ENCODE measurements around the gene ATP2A2.

The ATP2A2 gene

DNA sequence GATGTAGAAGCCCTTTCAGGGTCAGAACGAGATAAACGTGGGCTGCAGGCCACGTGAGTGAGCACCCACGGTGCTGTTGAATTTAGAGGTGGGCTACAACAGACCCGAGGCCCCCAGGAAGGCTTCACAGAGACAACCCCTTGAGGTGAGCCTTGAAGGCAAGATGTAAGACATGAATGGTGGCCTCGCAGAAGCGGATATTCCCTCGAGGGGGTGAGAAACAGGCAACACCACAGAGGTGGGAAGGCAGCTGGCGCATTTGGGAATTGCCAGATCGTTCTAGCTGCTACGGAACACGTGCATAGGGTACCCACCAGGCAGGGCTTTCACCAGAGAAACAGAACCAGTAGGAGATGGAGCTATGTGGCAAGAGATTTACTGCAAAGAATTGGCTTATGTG is 22.6 kb upstream of the ATP2A2 start:
- H3K4me1 ChIP-seq (ENCODE audit: control insufficient read depth, insufficient read depth, low read length, poor library complexity, severe bottlenecking), result no peaks in the 10 kb centered on the region
- no peaks in the 10 kb centered on the region for H3K27me3 ChIP-seq (replicated peaks; ENCODE audit: control insufficient read depth, insufficient read depth, low read length, poor library complexity, severe bottlenecking)
- no peaks in the 10 kb centered on the region for H3K9me3 ChIP-seq (ENCODE audit: control insufficient read depth, low read length)
- no peak for DNase-seq
- H3K4me3 ChIP-seq (ENCODE audit: insufficient read depth, low read depth, low read length, poor library complexity, severe bottlenecking), result no peak overlapping the region
- H3K36me3 ChIP-seq (ENCODE audit: control insufficient read depth, insufficient read depth, low read length), result no peaks in the 10 kb centered on the region
- no peak overlapping the region for H3K27ac ChIP-seq (ENCODE audit: insufficient read depth, low read length, poor library complexity, severe bottlenecking)

DNA sequence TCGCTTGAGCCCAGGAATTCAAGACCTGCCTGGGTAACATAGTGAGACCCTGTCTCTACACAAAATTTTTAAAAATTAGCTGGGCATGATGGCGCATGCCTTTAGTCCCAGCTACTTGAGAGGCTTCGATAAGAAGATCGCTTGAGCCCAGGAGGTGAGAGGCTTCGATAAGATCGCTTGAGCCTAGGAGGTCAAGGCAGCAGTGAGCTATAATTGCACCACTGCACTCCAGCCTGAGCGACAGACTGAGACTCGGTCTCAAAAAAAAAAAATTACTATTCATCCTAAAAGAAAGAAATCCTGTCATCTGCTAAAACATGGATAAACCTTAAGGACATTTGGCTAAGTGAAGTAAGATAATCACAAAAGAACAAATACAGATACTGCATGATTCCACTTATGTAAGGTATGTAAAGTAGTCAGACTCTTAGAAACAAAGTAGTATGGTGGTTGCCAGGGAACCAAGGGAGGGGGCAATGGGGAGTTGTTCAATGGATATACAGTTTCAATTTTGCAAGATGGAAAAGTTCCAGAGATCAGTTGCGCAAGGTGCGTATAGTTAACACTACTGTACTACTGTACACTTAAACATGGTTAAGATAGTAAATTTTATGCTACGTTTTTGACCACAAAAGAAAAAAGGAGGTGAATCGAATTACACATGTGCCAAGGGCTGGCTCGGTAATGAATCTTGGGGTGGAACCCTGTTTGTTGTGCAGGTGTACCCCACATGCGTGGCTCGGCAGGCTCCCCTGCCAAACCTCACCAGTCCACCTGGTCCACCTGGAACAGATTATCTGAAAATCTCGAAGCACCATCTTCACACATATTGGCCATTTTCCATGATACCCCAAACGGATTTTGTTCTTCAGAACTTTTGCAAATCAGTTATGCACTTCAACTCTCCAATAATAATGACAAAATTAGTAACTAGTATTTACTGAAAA is 18.3 kb upstream of the ATP2A2 start:
- Histone ChIP-seq H3K36me3 (ENCODE audit: control insufficient read depth, insufficient read depth, low read length) (no peaks in the 10 kb centered on the region), H3K9me3 (ENCODE audit: control insufficient read depth, low read length) (no peaks in the 10 kb centered on the region)
- no peak for DNase-seq

DNA sequence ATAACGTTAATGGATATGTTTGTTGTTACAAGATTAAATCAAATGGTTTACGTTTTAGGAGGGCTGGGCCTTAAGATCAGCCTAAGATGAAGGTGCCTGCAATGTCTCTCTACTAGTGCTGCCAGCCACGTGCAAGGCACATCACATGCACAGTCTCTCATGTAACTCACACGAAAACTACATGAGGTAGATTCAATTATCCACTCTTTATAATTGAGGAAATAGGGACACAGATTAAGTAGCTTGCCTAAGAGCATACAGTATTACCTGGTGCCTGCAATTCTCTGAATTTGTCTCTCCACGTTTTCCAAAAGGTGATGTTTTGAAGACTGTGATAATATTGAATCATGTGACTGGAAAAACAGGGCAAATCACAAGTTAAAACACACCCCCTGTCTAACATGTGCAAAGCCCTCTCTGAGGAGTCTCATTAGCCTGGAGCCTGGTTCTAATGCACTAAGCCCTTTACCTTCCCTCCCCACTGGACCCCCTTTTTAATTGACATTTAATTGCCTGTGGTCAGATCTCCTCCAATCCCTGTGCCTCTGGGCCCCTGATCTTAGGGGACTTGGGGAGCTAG is 14.6 kb upstream of the ATP2A2 start:
- Histone ChIP-seq H3K9me3 (ENCODE audit: control insufficient read depth, low read length) (no peaks in the 10 kb centered on the region), H3K36me3 (ENCODE audit: control insufficient read depth, insufficient read depth, low read length) (no peaks in the 10 kb centered on the region), H3K4me1 (ENCODE audit: control insufficient read depth, insufficient read depth, low read length, poor library complexity, severe bottlenecking) (no peaks in the 10 kb centered on the region), H3K27ac (ENCODE audit: insufficient read depth, low read length, poor library complexity, severe bottlenecking) (no peak overlapping the region), H3K4me3 (ENCODE audit: insufficient read depth, low read depth, low read length, poor library complexity, severe bottlenecking) (no peak overlapping the region), H3K27me3 (replicated peaks; ENCODE audit: control insufficient read depth, insufficient read depth, low read length, poor library complexity, severe bottlenecking) (no peaks in the 10 kb centered on the region)
- no peak for DNase-seq

More for the DNA sequence above, 18.3 kb upstream of the ATP2A2 start:
- Histone ChIP-seq H3K4me1 (ENCODE audit: control insufficient read depth, insufficient read depth, low read length, poor library complexity, severe bottlenecking) (no peaks in the 10 kb centered on the region), H3K27ac (ENCODE audit: insufficient read depth, low read length, poor library complexity, severe bottlenecking) (no peak overlapping the region), H3K4me3 (ENCODE audit: insufficient read depth, low read depth, low read length, poor library complexity, severe bottlenecking) (no peak overlapping the region), H3K27me3 (replicated peaks; ENCODE audit: control insufficient read depth, insufficient read depth, low read length, poor library complexity, severe bottlenecking) (no peaks in the 10 kb centered on the region)

DNA sequence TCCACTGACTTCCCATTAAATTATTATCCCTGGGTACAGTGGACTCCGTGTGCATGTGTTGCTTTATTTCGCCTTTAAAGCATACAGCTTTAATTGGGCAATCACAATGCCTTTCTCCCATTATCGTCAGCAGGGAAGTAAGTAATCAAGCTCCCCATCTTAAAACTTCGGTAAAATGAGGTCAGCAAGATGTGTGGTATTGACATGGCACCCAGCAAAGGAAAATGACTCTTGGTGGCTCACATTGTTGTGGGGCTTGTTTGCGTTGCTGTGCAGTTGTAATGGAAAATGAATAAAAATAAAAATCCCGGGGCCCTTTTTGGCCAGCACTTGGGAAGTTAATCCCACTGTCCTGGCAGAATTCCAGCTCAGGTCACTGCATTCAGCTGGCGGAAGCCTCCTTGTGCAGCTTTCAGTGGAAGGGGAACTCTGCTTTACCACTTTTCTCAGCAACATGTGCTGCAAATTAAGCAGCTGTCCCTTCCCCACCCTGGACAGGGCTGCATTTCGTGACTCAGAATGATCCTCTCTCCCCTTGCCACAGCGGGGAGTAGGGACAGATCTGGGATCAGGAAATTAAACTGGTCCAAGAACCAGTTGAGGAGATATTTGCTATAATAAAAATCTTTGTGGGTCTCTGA is 13.9 kb upstream of the ATP2A2 start:
- no peak for DNase-seq
- Histone ChIP-seq H3K27ac (ENCODE audit: insufficient read depth, low read length, poor library complexity, severe bottlenecking) (no peak overlapping the region), H3K4me1 (ENCODE audit: control insufficient read depth, insufficient read depth, low read length, poor library complexity, severe bottlenecking) (no peaks in the 10 kb centered on the region)

DNA sequence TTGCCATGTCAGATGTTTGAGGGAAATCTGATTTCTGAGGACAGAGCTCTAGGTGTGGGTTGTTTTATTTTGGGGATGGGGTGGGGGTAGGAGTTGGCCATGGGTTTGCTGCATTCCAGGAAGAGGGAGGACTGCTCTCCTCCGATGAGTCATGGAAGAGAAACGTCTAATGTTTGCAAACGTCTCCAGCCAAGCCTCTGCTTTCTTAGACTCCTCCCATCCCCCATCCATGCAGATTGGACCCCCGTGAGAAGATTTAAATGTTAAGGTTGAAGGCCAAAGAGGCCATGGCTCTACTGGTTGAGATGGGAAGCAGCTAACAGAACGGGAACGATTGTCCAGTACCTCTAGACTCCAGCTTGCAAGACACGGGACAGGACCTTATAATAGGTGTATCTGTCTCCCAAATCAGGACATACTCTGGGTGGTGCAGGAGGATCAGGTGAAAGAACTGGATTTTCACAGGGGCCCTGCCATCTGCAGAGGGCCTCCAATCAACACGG is 11.4 kb upstream of the ATP2A2 start:
- H3K27me3 ChIP-seq (replicated peaks; ENCODE audit: control insufficient read depth, insufficient read depth, low read length, poor library complexity, severe bottlenecking), result no peaks in the 10 kb centered on the region
- no peaks in the 10 kb centered on the region for H3K9me3 ChIP-seq (ENCODE audit: control insufficient read depth, low read length)
- no peaks in the 10 kb centered on the region for H3K36me3 ChIP-seq (ENCODE audit: control insufficient read depth, insufficient read depth, low read length)
- DNase-seq, result no peak
- no peak overlapping the region for H3K4me3 ChIP-seq (ENCODE audit: insufficient read depth, low read depth, low read length, poor library complexity, severe bottlenecking)
- no peak overlapping the region for H3K27ac ChIP-seq (ENCODE audit: insufficient read depth, low read length, poor library complexity, severe bottlenecking)
- no peaks in the 10 kb centered on the region for H3K4me1 ChIP-seq (ENCODE audit: control insufficient read depth, insufficient read depth, low read length, poor library complexity, severe bottlenecking)

More for the DNA sequence above, 13.9 kb upstream of the ATP2A2 start:
- Histone ChIP-seq H3K9me3 (ENCODE audit: control insufficient read depth, low read length) (no peaks in the 10 kb centered on the region), H3K36me3 (ENCODE audit: control insufficient read depth, insufficient read depth, low read length) (no peaks in the 10 kb centered on the region), H3K27me3 (replicated peaks; ENCODE audit: control insufficient read depth, insufficient read depth, low read length, poor library complexity, severe bottlenecking) (no peaks in the 10 kb centered on the region), H3K4me3 (ENCODE audit: insufficient read depth, low read depth, low read length, poor library complexity, severe bottlenecking) (no peak overlapping the region)

DNA sequence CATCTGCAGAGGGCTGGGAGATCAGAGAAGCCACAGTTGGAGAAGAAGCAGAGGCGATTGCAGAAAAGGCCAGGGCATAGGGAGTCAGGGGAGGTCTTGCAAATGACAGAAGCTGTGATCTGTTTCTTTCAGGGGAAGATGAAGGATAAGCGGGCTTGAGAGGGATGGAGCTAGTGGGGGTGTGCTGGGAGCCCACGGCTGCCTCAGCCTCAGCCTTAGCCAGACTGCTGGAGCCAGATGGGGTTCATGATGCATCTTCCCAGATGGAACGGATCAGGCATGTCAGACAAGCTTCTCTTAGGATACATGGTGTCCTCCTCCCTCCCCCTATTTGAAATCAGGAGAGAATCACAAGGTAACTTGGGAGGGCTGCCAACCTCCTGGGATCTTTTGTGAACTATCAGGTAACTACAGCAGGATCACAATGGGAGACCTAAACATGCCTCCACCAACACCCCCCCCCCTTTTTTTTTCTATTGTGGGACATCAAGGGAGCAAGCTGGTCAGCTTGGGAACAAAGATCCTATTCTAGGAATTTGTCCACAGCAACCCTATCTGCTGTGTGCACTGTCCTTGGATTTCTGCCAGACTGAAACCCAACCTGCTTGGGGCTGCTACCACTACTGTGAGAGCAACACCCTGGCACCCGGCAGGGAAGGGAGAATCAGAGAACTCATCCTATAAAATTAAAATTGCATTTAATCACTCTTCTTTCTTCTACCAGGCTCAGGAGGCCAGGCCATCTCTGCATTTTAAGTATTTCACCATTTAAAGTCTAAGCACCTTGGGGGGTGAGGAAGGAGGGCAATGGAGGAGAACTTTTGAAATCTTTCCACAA is 10.7 kb upstream of the ATP2A2 start:
- H3K4me1 ChIP-seq (ENCODE audit: control insufficient read depth, insufficient read depth, low read length, poor library complexity, severe bottlenecking), result no peaks in the 10 kb centered on the region
- no peak for DNase-seq
- H3K9me3 ChIP-seq (ENCODE audit: control insufficient read depth, low read length), result no peaks in the 10 kb centered on the region
- H3K27ac ChIP-seq (ENCODE audit: insufficient read depth, low read length, poor library complexity, severe bottlenecking), result no peak overlapping the region
- no peaks in the 10 kb centered on the region for H3K36me3 ChIP-seq (ENCODE audit: control insufficient read depth, insufficient read depth, low read length)
- H3K4me3 ChIP-seq (ENCODE audit: insufficient read depth, low read depth, low read length, poor library complexity, severe bottlenecking), result no peak overlapping the region
- no peaks in the 10 kb centered on the region for H3K27me3 ChIP-seq (replicated peaks; ENCODE audit: control insufficient read depth, insufficient read depth, low read length, poor library complexity, severe bottlenecking)

DNA sequence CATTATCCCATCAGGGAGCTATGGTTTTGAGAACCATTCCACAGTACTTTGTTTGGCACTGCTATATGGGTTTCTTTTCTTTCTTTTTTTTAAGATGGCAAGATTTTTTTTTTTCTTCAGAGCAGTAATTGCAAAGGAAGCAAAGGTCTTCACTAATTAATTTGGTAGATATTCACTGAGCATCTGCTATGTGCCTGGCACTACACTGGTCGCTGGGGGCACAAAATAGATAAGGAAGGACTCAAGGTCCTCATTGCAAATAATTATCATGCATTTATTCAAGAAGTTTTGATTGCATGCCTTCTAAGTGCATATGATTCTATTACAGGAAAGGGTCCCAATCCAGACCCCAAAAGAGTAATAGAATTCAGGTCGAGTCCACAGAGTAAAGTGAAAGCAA is 10.0 kb upstream of the ATP2A2 start:
- no peaks in the 10 kb centered on the region for H3K9me3 ChIP-seq (ENCODE audit: control insufficient read depth, low read length)
- no peak overlapping the region for H3K27ac ChIP-seq (ENCODE audit: insufficient read depth, low read length, poor library complexity, severe bottlenecking)
- DNase-seq, result no peak
- H3K4me1 ChIP-seq (ENCODE audit: control insufficient read depth, insufficient read depth, low read length, poor library complexity, severe bottlenecking), result no peaks in the 10 kb centered on the region
- H3K4me3 ChIP-seq (ENCODE audit: insufficient read depth, low read depth, low read length, poor library complexity, severe bottlenecking), result no peak overlapping the region
- no peaks in the 10 kb centered on the region for H3K36me3 ChIP-seq (ENCODE audit: control insufficient read depth, insufficient read depth, low read length)
- no peaks in the 10 kb centered on the region for H3K27me3 ChIP-seq (replicated peaks; ENCODE audit: control insufficient read depth, insufficient read depth, low read length, poor library complexity, severe bottlenecking)

DNA sequence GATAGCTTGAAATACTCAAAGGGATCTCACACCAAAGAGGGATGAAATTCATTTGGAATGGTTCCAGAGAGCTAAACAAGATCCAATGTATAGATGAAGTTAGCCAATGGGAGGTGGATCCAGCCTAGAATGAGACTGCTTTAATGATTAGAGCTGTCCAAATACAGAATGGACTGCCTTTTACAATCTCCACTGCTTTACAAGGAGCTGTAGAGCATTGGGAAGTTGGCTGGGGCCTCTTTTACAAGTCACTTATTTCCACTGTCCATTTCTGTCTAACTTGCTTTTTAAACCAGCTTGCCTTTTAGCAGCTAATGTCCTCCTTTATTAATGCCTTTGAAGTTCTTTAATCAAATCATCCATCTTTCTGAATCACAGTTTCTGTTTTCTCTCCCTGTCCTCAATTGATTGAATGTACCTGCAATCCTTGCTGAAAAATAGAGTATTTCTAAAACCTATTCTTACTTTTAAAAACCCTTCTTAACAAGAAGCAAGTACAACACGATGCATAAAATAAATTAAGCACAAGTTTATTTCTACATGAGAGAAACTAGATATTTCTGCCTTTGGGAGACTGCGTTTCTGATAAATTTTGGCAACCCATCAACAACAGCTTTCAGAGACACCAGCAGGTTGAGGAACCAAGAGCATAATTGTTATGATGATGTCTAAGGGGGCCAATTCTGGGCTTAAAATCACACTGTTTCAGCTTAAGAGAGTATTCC is 3.4 kb upstream of the ATP2A2 start:
- H3K27me3 ChIP-seq (replicated peaks; ENCODE audit: control insufficient read depth, insufficient read depth, low read length, poor library complexity, severe bottlenecking), result no peaks in the 10 kb centered on the region
- H3K4me3 ChIP-seq (ENCODE audit: insufficient read depth, low read depth, low read length, poor library complexity, severe bottlenecking), result no peak overlapping the region
- H3K9me3 ChIP-seq (ENCODE audit: control insufficient read depth, low read length), result no peaks in the 10 kb centered on the region
- H3K36me3 ChIP-seq (ENCODE audit: control insufficient read depth, insufficient read depth, low read length), result no peaks in the 10 kb centered on the region
- H3K27ac ChIP-seq (ENCODE audit: insufficient read depth, low read length, poor library complexity, severe bottlenecking), result no peak overlapping the region
- DNase-seq, result no peak
- peaks cover 10% of the 10 kb centered on the region for H3K4me1 ChIP-seq (ENCODE audit: control insufficient read depth, insufficient read depth, low read length, poor library complexity, severe bottlenecking)

DNA sequence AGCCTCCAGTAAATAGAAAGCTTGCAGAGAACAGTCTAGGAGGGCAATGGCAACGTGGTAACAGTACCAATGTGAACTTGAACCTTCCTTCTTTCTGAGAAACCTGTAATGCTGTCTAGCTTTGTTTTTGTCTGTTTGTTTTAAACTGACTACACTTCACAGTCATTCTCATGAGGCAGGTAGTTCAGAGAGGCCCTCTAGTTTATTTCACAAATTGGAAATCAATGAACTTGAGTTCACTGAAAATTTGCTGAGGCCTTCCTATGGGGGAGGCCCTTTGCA is 2.9 kb upstream of the ATP2A2 start:
- H3K36me3 ChIP-seq (ENCODE audit: control insufficient read depth, insufficient read depth, low read length), result no peaks in the 10 kb centered on the region
- peaks cover 15% of the 10 kb centered on the region for H3K4me1 ChIP-seq (ENCODE audit: control insufficient read depth, insufficient read depth, low read length, poor library complexity, severe bottlenecking)
- no peaks in the 10 kb centered on the region for H3K9me3 ChIP-seq (ENCODE audit: control insufficient read depth, low read length)
- no peak for DNase-seq
- no peaks in the 10 kb centered on the region for H3K27me3 ChIP-seq (replicated peaks; ENCODE audit: control insufficient read depth, insufficient read depth, low read length, poor library complexity, severe bottlenecking)
- H3K27ac ChIP-seq (ENCODE audit: insufficient read depth, low read length, poor library complexity, severe bottlenecking), result no peak overlapping the region
- H3K4me3 ChIP-seq (ENCODE audit: insufficient read depth, low read depth, low read length, poor library complexity, severe bottlenecking), result no peak overlapping the region
